SU-DHL-6 (cell line): ENCODE results near the gene CCDC88C.

ENCODE experiments used
- CTCF ChIP-seq: fragments of 200-600 bp; sonication (generic); IDR thresholded peaks from one replicate; pipeline ENCODE4 v1.5.1; 2017; ENCODE audit warnings: antibody characterized with exemption, mild to moderate bottlenecking, low read length, moderate library complexity; ENCODE audit not compliant: insufficient read depth, poor library complexity, severe bottlenecking
- EZH2phosphoT487 ChIP-seq: fragments of 200-600 bp; sonication (generic), shearing (Covaris generic); conservative IDR thresholded peaks from 2 replicates; pipeline ENCODE4 v1.6.1; 2018; ENCODE audit warnings: mild to moderate bottlenecking, antibody characterized with exemption, low read length, moderate library complexity, mixed read lengths

- TF ChIP-seq CTCF (no peak), EZH2phosphoT487 (no peak)
Measured at GRCh38 chr14:91323031-91323430, 94.6 kb downstream of the CCDC88C start.
